Breast epithelium (tissue), 3 donors: ENCODE data around the gene COL9A1.

ENCODE experiments used
- CTCF ChIP-seq, 3 donors: fragments of 450-650 bp; IDR thresholded peaks; one replicate each; pipeline ENCODE4 v1.5.1; 2016 to 2017; ENCODE audit warnings: antibody characterized with exemption in 3 of 3, mild to moderate bottlenecking in 3 of 3, moderate library complexity in 3 of 3
- POLR2A ChIP-seq: fragments of 450-650 bp; IDR thresholded peaks from one replicate; pipeline ENCODE4 v1.6.1; 2016; ENCODE audit warnings: antibody characterized with exemption, mild to moderate bottlenecking, moderate library complexity
- POLR2AphosphoS5 ChIP-seq, 3 donors: sonication (generic); formaldehyde crosslinking; IDR thresholded peaks; one replicate each; pipeline ENCODE4 v1.6.1; 2017; ENCODE audit warnings: antibody characterized with exemption in 3 of 3

GRCh38 chr6:70327036-70327435 is 24.2 kb upstream of the COL9A1 start:
- TF ChIP-seq POLR2A: no peak
- no peak for TF ChIP-seq CTCF (IDR thresholded peaks at IDR 0.05)
- no peak for TF ChIP-seq POLR2AphosphoS5 (IDR thresholded peaks at IDR 0.05)
